GM06990 (cell line): Measurements from ENCODE around the gene THSD4.

Experiments used
- DNase-seq: peaks from one replicate; pipeline ENCODE4 v3.0.0-alpha.2; 2011; ENCODE audit not compliant: insufficient read length; ENCODE audit errors: extremely low read depth
- H3K27me3 ChIP-seq: replicated peaks from 2 replicates; pipeline ENCODE4 v1.6.0; 2011; ENCODE audit warnings: low read length; ENCODE audit not compliant: control insufficient read depth, insufficient read depth
- H3K36me3 ChIP-seq: 2 replicates; pipeline ENCODE4 v1.5.1; 2011; ENCODE audit warnings: low read length; ENCODE audit not compliant: control insufficient read depth, insufficient read depth
- H3K4me3 ChIP-seq: replicated peaks from 2 replicates; pipeline ENCODE4 v1.5.1; 2011; ENCODE audit warnings: low read depth, mild to moderate bottlenecking, control low read depth, low read length
- CTCF ChIP-seq: IDR thresholded peaks from 2 replicates; pipeline ENCODE4 v1.5.1; 2011; ENCODE audit warnings: low read length, control low read depth, mild to moderate bottlenecking, inconsistent platforms; ENCODE audit not compliant: insufficient read depth, poor library complexity, severe bottlenecking

Gene THSD4

GRCh38 chr15:71449956-71450355 is 334.7 kb downstream of the THSD4 start:
- TF ChIP-seq CTCF, result no peak
- Histone ChIP-seq H3K36me3 (no peaks in the 10 kb centered on the region), H3K27me3 (no peaks in the 10 kb centered on the region)

GRCh38 chr15:71451130-71451529 is 335.9 kb downstream of the THSD4 start:
- DNase-seq, result no peak
- H3K36me3 ChIP-seq, result no peaks in the 10 kb centered on the region
- no peak overlapping the region for H3K4me3 ChIP-seq
- H3K27me3 ChIP-seq, result no peaks in the 10 kb centered on the region; the same call in none of the 2 replicates
- TF ChIP-seq CTCF, result no peak

More at GRCh38 chr15:71449956-71450355, 334.7 kb downstream of the THSD4 start:
- no peak overlapping the region for H3K4me3 ChIP-seq
- DNase-seq, result no peak

GRCh38 chr15:71452893-71453292 is 337.6 kb downstream of the THSD4 start:
- DNase-seq, result no peak
- Histone ChIP-seq H3K4me3 (no peak overlapping the region), H3K36me3 (no peaks in the 10 kb centered on the region), H3K27me3 (no peaks in the 10 kb centered on the region; the same call in none of the 2 replicates)
- no peak for TF ChIP-seq CTCF

DNA sequence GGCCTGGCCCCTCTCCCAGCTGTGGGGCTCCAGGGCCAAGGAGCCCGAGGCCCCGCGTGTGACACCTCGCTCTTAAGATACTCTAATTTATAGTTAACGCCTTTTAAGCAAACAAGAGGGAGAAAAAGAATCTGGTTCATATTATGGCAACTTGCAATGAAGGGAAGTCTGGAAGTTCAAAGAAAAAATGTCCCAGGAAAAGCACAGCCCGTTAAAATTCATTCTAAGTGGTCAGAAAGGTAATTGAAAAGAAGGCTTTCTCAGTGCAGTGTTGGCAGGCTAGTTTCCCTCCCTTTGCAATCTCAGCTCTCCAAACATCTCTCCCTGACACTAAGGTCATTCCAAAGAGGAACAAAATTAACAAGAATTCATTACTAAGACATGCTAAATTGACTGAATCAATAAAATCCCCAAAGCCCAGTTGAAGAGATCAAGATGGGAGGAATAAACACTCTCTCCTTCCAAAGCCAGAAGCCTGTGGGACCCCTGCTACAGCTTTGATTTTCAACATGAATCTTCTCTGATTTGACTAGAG is 339.3 kb downstream of the THSD4 start:
- TF ChIP-seq CTCF, result no peak
- Histone ChIP-seq H3K36me3 (no peaks in the 10 kb centered on the region), H3K4me3 (no peak overlapping the region), H3K27me3 (no peaks in the 10 kb centered on the region; the same call in none of the 2 replicates)
- DNase-seq, result no peak

DNA sequence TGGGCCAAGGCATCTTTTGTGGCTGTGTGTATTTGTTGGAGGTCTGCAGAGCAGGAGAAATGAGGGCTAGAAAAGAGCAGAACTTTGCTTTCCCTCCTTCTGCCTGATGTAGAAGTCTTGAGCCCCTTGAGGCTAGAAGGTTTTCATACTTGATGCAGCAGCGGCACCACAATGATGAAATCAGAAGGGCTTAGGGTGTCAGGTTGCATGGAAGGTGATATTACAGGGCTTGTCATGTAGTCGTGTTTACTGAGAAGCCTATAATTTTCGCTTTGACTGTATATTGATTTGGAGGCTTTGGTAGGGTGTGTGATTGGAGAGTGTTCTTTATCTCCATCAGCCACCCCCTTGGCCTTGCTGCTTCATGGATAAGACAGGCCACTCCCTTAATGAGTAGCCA is 339.8 kb downstream of the THSD4 start:
- no peak for TF ChIP-seq CTCF
- Histone ChIP-seq H3K27me3 (no peaks in the 10 kb centered on the region; the same call in none of the 2 replicates), H3K36me3 (no peaks in the 10 kb centered on the region), H3K4me3 (no peak overlapping the region)
- DNase-seq, result no peak

GRCh38 chr15:71455878-71456277 is 340.6 kb downstream of the THSD4 start:
- no peaks in the 10 kb centered on the region; the same call in none of the 2 replicates for H3K27me3 ChIP-seq
- no peak for DNase-seq
- H3K36me3 ChIP-seq, result no peaks in the 10 kb centered on the region
- TF ChIP-seq CTCF, result no peak
- H3K4me3 ChIP-seq, result no peak overlapping the region
